NCI-H187 (cell line): Measurements from ENCODE around the gene ABHD17C.
"Not testable (repeated sequence)": the region's sequence is repeated elsewhere in the genome, so short reads cannot be mapped to it uniquely, and the experiment has no call there.

Source experiments
- DNase-seq, 2 experiments: peaks; one replicate each; lab custom pipeline; 2025; lab: John Stamatoyannopoulos, UW

Gene ABHD17C

DNA sequence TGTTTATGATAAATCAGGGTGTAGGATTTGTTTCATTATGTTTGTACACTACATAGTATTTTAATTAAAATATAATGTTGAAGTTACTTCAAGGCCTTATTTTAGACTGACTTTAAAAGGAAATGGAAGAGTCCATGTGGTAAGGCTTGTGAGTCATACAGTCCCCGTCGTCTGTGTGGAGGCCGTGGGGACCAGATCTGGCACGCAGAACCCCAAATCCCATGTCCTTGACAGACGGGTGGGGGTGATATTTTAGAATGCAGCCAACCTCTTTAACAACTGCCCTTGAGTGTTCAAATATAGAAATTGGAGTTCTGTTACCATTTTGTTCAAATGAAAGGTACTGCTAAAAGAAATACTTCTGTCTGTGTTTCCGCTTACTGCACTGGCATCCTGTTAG, 35.8 kb downstream of the ABHD17C start:
- DNase-seq, result no peak

- DNase-seq, result no peak
These were observed 37.1 kb downstream of the ABHD17C start for GRCh38 chr15:80732167-80732566.

- DNase-seq, result no peak
These were observed 37.7 kb downstream of the ABHD17C start for GRCh38 chr15:80732818-80733217.

- DNase-seq, result no peak
These were observed 38.4 kb downstream of the ABHD17C start for GRCh38 chr15:80733460-80733859.

DNA sequence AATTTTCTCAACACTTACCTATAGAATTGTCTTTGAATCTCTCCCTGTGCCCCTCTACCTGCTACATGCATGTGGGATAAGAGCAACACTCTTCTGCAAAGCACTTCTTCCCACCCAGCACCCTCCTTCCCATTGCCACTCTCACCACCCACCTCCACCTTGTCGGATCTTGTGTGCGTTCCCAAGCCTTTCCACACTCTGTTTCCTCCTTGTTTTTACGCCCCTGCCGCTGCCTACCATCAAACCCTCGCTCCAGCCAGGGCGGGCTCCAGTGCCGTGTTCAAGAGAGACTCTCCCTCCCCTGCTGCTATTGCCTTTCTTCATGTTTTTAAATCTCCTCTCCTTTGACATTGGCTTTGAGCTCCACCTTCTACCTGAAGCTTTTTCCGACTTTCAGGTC, 40.2 kb downstream of the ABHD17C start:
- DNase-seq, result no peak

GRCh38 chr15:80736560-80736959, 41.5 kb downstream of the ABHD17C start:
- no peak for DNase-seq

DNA sequence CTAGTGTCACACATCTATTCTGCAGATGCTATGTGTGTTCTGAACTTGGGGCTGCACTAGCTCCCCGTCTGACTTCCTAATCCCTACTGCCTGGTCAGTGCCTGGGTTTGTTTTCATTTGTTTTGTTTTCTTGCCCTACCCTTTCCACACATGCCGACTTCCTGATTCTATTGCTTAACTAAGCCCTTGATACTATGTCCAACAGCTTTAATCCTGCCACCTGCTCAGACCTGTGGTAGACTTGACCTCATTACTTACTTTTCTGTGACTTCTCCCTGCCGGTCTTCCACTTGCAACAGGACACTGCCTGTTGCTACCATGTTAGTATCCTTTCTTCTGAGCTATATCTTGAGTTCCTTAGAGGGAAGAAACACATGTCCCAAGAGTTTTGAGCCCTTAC, 44.8 kb downstream of the ABHD17C start:
- no peak for DNase-seq

DNA sequence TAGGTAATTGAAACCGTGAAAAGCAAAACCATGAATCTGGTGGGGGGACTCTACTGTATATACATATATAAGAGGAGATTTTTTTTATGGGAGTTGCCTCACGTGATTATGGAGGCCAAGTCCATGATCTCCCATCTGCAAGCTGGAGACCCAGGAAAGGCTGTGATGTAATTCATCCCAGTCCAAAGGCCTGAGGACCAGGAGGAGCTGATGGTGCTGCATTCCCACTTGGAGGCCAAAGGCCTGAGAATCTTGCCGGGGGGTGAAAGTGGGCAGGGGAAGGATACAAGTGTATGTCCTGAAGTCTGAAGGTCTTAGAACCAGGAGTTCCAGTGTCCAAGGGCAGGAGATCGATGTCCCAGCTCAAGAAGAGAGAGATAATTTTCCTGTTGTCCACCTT, 47.0 kb downstream of the ABHD17C start:
- no peak for DNase-seq

DNA sequence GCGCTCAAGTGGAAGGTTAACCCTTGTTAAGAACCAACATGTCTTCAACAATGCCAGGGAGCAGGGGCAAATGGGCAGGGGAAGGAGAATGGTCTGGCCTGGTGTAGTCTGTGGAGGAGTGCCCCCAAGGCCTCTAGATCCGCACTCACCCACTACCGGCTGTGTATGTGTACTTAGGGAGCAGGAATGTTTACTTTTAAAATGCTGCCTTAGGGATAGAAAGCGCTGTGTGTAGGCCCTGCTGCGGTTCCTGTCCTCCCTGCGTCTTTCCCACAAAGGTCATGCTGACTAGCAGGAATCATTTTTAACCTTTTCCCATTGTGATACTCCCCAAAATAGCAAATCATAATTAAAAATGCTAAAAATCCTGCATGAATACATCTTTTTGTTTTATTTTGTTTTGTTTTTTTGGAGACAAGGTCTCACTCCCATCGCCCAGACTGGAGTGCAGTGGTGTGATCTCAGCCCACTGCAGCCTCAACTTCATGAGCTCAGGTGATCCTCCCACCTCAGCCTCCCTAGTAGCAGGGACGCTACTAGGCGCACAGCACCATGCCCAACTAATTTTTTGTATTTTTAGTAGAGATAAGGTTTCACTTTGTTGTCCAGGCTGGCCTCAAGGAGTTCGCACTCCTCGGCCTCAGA, 48.2 kb downstream of the ABHD17C start:
- no peak for DNase-seq

DNA sequence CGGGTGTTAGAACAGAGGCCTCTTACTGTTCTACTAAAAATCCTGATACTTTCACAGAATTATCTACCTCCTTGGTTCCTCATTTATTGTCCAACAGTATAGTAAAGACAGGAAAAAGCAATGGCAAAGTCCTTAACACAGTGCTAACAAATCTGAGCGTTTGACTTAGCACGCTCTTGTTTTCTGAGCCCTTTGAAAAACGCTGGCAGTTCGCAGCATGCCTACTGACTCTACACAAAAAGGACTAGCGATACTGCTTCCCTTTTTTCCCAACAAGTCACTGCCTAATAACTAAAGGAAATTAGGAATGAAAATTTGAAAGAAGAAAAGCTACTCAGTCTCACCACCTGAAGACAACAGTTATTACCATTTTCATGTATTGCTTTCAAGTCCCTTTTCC, 49.3 kb downstream of the ABHD17C start:
- DNase-seq, result no peak

DNA sequence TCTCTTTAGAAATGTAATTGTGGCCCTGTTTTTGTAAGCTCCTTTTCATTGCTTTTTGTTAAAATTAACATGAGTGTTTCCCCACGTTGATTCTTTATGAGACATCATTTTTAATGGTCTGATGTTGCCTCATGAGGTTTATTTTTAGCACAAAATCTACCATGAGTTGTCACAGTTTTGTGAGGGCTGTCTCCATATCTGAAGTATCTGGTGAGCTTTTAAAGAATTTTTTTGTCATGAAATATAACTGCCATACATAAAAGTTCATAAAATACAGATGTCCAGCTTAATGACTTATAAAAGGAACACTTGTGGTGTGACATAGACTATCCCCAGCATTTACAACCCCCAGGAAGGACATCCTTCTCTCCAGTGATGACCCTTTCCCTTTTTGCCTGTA, 49.7 kb downstream of the ABHD17C start:
- no peak for DNase-seq

GRCh38 chr15:80745888-80746287, 50.8 kb downstream of the ABHD17C start:
- no peak for DNase-seq

- no peak for DNase-seq
These were observed 52.4 kb downstream of the ABHD17C start for GRCh38 chr15:80747317-80748053.

- no peak for DNase-seq
These were observed 54.5 kb downstream of the ABHD17C start for GRCh38 chr15:80749589-80749988.

- DNase-seq, result no peak
These were observed 55.5 kb downstream of the ABHD17C start for GRCh38 chr15:80750575-80750974.

- DNase-seq, result no peak
These were observed 57.1 kb downstream of the ABHD17C start for GRCh38 chr15:80752204-80752603.

- no peak for DNase-seq
These were observed 58.1 kb downstream of the ABHD17C start for GRCh38 chr15:80753161-80753560.

DNA sequence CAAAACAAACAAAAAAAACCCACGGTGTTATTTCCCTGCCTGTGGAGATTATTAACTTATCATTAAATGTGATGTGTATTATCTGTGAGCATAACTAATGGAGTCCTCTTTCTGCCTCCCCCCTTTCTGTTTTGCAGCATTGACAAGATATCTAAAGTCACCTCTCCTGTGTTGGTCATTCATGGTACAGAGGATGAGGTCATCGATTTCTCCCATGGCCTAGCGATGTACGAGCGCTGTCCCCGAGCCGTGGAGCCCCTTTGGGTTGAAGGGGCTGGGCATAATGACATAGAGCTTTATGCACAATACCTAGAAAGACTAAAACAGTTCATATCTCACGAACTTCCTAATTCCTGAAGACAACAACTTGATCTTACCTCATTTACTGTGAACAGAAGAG, 58.9 kb downstream of the ABHD17C start:
- no peak for DNase-seq

DNA sequence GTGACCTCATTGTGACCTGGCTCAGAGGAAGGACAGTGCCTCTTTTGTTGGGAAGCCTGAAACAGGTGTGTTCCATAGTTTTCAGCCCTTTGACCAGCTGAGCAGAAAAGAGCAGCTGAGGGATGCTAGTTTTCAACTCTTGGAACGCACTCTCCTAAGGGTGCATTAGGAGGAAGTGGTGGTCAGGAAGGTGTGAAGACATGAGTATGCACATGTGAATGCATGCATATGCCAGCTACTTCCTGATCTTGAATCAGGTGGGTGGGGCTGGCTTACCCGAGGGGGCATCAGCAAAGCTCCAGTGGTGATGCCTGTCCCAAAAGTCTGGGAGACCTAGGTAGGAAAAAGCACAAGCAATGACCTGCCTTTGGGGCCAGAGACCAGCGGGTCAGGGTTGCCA, 60.8 kb downstream of the ABHD17C start:
- no peak for DNase-seq

DNA sequence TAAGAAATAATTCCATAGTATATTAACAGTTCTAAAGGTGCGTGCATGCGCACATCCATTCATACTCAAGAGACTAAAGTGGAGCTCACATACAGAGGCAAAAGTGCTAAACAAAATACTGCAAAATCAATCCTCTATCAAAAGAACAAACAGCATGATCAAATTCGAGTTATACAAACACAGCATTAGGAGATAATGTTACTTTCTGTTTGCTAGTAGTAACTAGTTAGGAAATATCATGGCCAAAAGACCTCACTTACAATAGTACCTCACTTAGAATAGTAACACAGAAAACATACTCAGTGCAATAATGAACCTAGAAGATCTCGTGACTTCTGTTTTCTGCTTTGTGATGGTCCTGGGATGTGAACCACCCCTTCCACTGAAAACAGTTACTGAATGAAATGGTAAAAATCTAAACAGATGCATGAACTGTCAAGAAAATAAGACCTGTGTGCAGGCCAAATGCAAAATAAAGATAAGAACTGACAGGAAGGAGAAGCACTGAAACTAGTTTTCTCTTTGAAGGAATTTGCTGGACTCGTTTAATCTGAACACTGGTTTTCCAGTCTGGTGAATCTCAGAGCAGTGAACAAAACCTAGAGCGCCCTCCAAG, 63.1 kb downstream of the ABHD17C start:
- no peak for DNase-seq

- no peak for DNase-seq
These were observed 65.8 kb downstream of the ABHD17C start for GRCh38 chr15:80760960-80761359.

- no peak for DNase-seq
These were observed 66.6 kb downstream of the ABHD17C start for GRCh38 chr15:80761754-80762153.

DNA sequence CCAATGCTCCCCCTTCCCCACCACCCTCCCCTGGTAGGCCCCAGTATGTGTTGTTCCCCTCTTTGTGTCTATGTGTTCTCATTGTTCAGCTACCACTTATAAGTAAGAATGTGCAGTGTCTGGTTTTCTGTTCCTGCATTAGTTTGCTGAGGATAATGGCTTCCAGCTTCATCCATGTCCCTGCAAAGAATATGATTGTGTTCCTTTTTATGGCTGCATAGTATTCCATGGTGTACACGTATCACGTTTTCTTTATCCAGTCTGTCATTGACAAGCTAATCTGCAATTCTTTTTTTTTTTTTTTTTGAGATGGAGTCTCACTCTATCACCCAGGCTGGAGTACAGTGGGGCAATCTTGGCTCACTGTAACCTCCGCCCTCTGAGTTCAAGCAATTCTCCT, 68.1 kb downstream of the ABHD17C start:
- not testable (repeated sequence) for DNase-seq
